Measurements from ENCODE around the gene EGF. TPM values are rescaled to one million over a fixed set of nuclear protein-coding genes. Genes with fewer than 3 reads are reported as not detected.

EGF gene
- total RNA-seq, 1 donor from 2014 or later, result not detected

DNA sequence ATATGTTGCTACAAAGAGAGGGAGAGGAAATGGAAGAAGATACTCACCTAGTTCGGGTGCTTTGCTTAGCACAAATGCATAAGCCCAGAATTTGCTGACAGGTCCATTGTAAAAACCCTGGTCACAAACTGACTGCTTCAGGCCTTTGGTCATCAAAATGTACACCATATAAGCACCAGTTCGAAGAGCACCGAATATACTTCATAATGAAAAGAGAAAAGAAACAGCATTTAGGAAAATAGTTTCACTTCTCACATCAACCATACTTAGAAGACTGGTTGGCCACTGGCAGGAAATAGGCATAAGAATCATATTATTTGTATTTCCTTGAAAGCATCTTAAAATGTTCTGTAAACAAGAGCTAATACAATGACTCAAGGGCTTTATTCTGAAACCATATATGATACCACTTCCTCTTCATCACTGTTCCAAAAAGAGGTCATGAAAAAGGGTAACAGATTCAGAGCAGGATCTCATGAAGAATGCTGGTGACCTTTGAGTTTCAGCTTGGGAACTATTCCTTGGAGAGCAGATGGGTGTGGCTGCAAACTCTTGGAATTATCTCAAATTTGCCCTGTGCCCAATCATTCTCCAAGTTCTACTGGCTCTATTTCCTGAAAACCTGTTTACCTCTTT, 147.0 kb downstream of the EGF start:
- intact Hi-C loops (cut with micrococcal nuclease), result loop anchor here (1.0 to 5.0 kb wide), 3 partner anchors 29 to 458 kb away; no protein-coding TSS in a partner anchor
- Mint-ChIP-seq H3K27ac (peak overlapping the region; percentile 82), H3K4me3 (peak overlapping the region; percentile 65), H3K27me3 (no peaks in the 10 kb centered on the region), H3K9me3 (no peaks in the 10 kb centered on the region), H3K4me1 (peaks cover 61% of the 10 kb centered on the region), H3K36me3 (ENCODE audit: low read depth) (peaks cover 5% of the 10 kb centered on the region)
- DNase-seq, result peak; percentile 70

DNA sequence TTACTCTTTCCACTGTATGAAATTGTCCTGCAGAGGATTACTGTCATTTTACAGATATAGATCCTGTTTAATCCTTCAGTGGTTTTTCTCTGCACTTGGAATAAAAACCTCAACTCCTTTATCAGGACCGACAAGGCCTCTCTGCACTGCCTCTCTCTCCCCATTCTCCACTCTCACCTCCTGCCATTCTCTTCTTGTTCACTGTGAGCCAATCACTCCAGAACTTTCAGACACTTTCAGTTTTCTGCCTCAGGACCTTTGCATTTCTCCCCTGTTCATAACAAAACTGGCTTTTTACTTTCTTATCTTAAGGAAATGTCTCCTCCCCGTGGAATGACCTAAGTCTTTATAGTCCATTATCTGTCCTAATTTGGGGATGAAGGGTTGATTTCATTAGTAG, 148.4 kb downstream of the EGF start:
- Mint-ChIP-seq H3K27me3 (no peaks in the 10 kb centered on the region), H3K9me3 (no peaks in the 10 kb centered on the region), H3K36me3 (ENCODE audit: low read depth) (peaks cover 5% of the 10 kb centered on the region), H3K4me1 (peaks cover 47% of the 10 kb centered on the region), H3K27ac (peak overlapping the region; percentile 66), H3K4me3 (no peak overlapping the region)
- no peak for DNase-seq
- intact Hi-C loops (cut with micrococcal nuclease), result no loop called here

Other genes starting within 250 kb of the EGF start
- 19.3 and 23.6 TPM in 2 replicates for gene CASP6, start 209.4 kb upstream of the EGF start, total RNA-seq
- 9.0 and 11.4 TPM in 2 replicates for gene PLA2G12A, start 182.8 kb upstream of the EGF start, total RNA-seq
- gene CFI, start 110.9 kb upstream of the EGF start, total RNA-seq, result not detected in 2 replicates
- 59.1 and 61.8 TPM in 2 replicates for gene GAR1, start 97.1 kb upstream of the EGF start, total RNA-seq
- not detected in 2 replicates for gene RRH, start 84.9 kb upstream of the EGF start, total RNA-seq
- 0.09 TPM in 1 of 2 replicates, not detected in the other for gene LRIT3, start 64.8 kb upstream of the EGF start, total RNA-seq